COLO668 (cell line): ENCODE results near the gene ACOX3.

Source experiments
- DNase-seq: peaks from one replicate; lab custom pipeline; 2025; ENCODE audit not compliant: unreplicated experiment; lab: John Stamatoyannopoulos, UW

ACOX3 gene

DNA sequence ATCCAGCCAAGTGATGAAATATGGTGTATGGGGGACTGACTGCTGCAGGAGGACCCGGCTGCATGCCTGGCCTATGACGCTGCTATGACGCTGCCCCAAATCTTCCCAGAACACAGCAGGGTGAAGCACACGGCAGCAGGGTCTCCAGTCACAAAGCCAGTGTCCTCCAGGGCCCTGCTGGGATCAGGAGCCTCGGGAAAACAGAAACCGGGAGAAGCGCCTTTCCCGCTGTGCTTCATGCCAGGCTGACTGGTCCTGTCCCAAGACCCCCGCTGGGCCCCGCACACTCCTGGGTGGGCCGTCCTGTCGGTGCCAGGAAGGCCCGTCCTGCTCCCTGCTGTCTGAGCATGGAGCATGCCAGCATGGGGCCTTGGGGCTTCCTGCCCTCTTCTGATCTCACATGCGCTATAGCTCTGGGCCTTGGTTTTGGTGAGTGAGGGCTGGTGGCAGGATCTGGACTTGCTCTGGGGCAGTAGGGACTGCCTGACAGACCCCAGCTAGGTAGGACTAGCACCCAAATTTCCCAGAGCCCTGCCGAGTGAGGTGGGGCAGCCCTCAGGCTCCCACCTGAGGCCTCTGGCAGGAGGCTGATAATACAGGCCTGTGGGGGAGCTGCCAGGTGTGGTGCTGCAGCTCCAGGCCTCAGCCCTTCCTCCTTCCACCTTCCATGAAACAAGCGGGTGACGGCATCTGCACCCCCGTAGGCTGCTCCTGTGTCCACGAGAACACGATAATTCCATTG, 64.0 kb downstream of the ACOX3 start:
- no peak for DNase-seq

GRCh38 chr4:8374851-8375649, 65.5 kb downstream of the ACOX3 start:
- no peak for DNase-seq

DNA sequence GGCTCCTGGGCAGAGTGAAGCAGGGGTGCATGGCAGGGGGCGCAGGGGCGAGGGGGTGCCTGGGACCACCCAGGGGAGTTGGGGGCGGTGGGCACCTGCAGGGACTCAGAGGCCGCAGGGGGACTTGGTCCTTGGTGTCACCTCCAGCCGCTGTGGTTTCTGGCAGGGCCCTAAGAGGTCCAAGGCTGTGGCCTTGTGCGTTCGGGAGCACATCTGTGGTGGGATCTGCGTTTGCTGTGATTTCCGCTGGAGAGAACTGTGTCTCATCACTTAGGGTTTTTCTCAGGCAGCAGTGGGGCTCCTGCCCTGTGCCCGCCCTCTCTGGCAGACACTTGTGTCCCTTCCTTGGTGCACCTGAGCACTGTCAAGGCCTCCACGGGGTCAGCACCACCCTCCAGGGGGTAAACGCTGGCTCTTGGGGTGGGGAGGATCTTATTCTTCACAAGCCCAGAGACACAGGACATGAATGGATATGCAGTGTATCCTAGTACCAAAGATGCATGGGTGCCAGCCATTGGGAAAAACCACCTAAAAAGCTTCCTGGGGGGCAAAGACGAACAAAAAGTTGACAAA, 66.5 kb downstream of the ACOX3 start:
- DNase-seq = no peak

DNA sequence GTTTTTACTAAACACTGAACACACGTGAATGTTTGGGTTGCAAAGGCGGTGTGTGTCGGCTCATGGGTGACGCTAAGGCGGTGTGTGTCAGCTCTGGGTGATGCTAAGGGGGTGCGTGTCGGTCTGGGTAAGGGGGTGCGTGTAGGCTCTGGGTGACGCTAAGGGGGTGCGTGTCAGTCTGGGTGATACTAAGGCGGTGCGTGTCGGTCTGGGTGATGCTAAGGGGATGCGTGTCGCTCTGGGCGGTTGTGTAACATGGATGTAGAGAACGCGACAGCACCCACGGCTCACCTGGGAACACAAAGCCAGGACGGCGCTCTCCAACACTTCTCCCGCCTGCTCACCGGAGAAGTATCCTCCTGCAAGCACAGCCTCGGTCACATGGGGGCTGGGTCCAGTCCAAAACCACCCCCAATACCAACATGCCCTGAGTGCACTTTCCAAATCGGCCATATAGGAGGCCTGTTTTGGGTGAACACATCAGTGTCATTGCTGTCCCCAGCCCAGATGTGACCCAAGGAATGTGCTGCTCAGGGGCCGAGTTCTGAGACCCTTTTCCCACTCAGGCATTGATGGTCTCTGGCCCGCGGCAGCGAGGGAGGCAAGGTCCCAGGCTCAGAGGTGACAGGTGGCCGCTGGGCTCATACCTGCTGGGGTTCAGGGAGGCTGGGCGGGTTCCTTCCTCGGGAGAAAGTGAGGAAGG, 67.1 kb downstream of the ACOX3 start:
- no peak for DNase-seq

DNA sequence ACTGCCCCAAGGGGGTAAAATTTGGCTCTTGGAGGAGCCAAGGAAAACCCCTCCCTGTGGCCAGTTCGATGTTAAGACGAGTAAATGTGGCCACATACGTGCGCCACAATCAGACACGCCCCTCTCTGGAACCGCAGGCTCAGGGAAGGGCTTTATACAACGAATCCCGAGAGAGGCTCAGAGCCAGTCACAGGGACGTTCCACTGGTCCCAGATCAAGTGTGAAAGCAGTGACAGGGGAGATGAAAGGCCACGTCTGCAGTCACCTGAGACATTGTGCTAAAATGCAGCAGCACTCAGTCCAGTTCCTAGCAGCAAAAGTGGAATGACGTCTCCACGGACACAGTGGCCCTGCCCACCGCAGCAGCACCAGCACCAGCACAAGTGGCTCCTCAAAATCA, 68.0 kb downstream of the ACOX3 start:
- no peak for DNase-seq

DNA sequence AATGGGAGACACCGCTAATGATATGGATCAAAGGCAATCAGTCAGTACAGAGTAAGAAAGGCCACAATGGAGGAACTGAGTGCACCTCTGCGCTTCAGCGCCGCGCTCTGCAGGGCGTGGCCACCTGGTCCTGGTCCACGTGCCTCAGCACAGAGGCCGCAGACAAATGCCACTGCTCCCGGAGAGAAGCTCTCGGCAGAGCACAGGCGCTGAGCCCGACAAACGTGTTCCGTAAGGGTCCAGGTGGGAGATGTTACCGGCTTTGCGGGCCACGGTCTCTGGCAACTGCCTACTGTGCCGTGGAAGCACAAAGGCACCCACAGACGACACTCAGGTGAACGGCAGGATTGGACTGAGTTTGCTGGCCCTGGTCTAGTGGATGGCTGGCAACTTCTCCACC, 68.9 kb downstream of the ACOX3 start:
- no peak for DNase-seq

GRCh38 chr4:8370835-8371595, 69.5 kb downstream of the ACOX3 start:
- peak; percentile 9 for DNase-seq

DNA sequence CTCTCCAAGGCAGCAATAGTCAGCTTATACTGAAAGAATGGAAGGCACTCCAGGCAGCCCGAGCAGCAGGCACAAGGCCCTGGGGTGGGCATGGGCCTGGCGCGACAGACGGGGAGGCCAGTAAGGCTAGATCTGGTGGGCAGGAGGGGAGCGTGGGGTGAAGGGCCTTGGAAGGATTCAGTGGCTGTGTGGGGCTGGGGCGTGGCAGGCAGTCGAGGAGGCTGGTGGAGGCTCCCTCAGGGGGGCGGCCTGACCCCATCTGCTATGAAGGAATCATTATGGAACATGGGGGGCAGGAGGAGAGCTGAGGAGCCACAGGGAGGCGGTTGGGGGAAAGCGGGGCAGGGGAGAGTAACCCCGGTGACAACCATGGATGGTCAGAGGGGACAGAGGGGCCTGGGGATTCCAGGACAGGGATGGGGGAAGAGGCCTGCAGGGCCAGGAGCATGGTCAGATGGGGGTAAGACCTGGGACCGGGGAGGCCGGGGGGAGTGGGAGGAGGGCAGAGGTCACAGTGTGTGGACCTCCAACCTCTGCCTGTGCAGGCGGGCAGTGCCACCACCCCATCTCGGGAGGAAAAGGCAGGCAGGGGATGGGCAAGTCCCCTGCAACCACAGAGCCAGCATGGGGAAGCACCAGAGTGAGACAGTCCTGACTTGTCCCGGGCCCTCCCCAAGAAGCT, 70.3 kb downstream of the ACOX3 start:
- DNase-seq = no peak

DNA sequence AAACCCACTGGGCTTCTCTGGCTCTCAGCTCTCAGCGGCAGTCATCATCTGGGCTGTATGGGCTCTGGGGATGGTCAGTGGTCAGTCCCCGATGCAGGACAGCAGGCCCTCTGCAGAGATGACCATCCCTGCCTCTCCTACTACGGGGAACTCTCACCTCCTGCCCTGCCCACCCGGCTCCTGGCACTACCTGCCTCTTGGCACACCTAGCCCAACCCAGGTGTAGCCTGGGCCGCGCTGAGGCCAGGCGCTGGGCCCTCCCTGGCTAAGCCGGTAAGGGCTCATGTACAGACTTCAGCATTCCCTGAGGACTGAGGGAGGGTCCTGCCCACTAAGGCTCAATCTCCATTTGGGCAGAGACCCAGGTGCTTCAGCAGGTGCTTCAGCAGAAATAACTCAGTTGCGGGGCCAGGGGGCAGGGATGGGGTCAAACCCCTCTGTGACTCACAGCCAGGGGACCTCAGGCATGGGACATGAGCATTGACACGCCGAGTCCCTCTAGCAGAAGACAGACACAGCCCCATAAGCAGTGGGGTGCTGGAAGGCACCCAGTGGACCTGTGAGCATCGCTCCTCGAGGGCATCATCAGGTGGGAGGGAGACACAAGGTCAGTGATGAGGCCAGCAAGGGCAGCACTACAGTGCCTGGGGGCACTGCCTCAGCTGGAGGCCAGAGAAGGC, 71.0 kb downstream of the ACOX3 start:
- DNase-seq = no peak

GRCh38 chr4:8368998-8369397, 71.5 kb downstream of the ACOX3 start:
- DNase-seq = no peak

GRCh38 chr4:8368061-8368481, 72.5 kb downstream of the ACOX3 start:
- DNase-seq = no peak

- no peak for DNase-seq
Measured at GRCh38 chr4:8366601-8367000, 73.9 kb downstream of the ACOX3 start.

- DNase-seq = no peak
Measured at GRCh38 chr4:8365951-8366350, 74.6 kb downstream of the ACOX3 start.

- no peak for DNase-seq
Measured at GRCh38 chr4:8365353-8365752, 75.2 kb downstream of the ACOX3 start.

- no peak for DNase-seq
Measured at GRCh38 chr4:8364848-8365350, 75.6 kb downstream of the ACOX3 start.

DNA sequence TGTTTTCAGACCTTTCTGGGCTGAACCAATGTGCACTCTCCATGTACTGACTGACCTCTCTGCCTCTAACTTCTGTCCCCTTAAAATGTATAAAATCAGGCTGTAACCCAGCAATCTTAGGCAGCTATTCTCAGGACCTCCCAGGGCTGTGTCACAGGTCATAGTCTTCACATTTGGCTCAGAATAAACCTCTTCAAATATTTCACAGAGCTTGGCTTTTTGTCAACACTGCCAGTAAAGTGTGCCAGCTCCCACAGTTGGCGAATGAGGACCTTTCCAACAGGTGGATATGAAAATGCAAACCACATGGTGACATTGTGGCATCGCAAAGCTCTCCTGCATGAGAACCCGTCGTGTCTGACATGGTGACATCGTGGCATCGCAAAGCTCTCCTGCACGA, 76.4 kb downstream of the ACOX3 start:
- DNase-seq = no peak

GRCh38 chr4:8362483-8362882, 78.0 kb downstream of the ACOX3 start:
- DNase-seq = no peak

- DNase-seq = no peak
Measured at GRCh38 chr4:8359193-8359592, 81.3 kb downstream of the ACOX3 start.

- no peak for DNase-seq
Measured at GRCh38 chr4:8356856-8357255, 83.7 kb downstream of the ACOX3 start.
